H9 (cell line): Measurements from ENCODE around the gene APBB3. TPM values are rescaled to one million over a fixed set of nuclear protein-coding genes. Genes with fewer than 3 reads are reported as not detected.

Experiments
- DNase-seq: peaks from one replicate; pipeline ENCODE4 v3.0.0-alpha.2; 2017
- H2AFZ ChIP-seq: one replicate; pipeline ENCODE4 v1.6.1; 2013; ENCODE audit warnings: mild to moderate bottlenecking, low read length, control low read depth, moderate library complexity
- H2AK5ac ChIP-seq: 2 replicates; pipeline ENCODE4 v1.6.1; 2013; ENCODE audit warnings: low read length, control low read depth, mixed read lengths; ENCODE audit not compliant: insufficient read length
- H2BK120ac ChIP-seq: one replicate; pipeline ENCODE4 v1.6.1; 2013; ENCODE audit warnings: low read depth, mild to moderate bottlenecking, low read length, control low read depth, inconsistent platforms; ENCODE audit not compliant: poor library complexity, severe bottlenecking
- H2BK12ac ChIP-seq: 2 replicates; pipeline ENCODE4 v1.6.1; 2013; ENCODE audit warnings: low read length, control low read depth, mixed read lengths, low read depth; ENCODE audit not compliant: insufficient read length
- H2BK15ac ChIP-seq: 2 replicates; pipeline ENCODE4 v1.6.1; 2013; ENCODE audit warnings: low read depth, low read length, control low read depth
- H2BK20ac ChIP-seq: one replicate; pipeline ENCODE4 v1.6.1; 2013; ENCODE audit warnings: low read depth, mild to moderate bottlenecking, low read length, control low read depth, inconsistent platforms; ENCODE audit not compliant: poor library complexity, severe bottlenecking
- H2BK5ac ChIP-seq: 2 replicates; pipeline ENCODE4 v1.6.1; 2013; ENCODE audit warnings: low read length, control low read depth, mixed read lengths; ENCODE audit not compliant: insufficient read length
- H3K14ac ChIP-seq: 2 replicates; pipeline ENCODE4 v1.6.1; 2013; ENCODE audit warnings: low read length, control low read depth; ENCODE audit not compliant: insufficient read depth
- H3K18ac ChIP-seq: 2 replicates; pipeline ENCODE4 v1.6.1; 2013; ENCODE audit warnings: low read depth, mild to moderate bottlenecking, mixed read lengths, low read length, control low read depth; ENCODE audit not compliant: insufficient read length
- H3K23ac ChIP-seq: 2 replicates; pipeline ENCODE4 v1.6.1; 2013; ENCODE audit warnings: low read length, control low read depth, mixed read lengths, low read depth; ENCODE audit not compliant: insufficient read length
- H3K23me2 ChIP-seq: 2 replicates; pipeline ENCODE4 v1.6.1; 2013; ENCODE audit warnings: low read depth, mild to moderate bottlenecking, mixed read lengths, low read length, control low read depth; ENCODE audit not compliant: insufficient read length, poor library complexity, severe bottlenecking
- H3K27ac ChIP-seq: 2 replicates; pipeline ENCODE4 v1.5.1; 2013; ENCODE audit warnings: low read length, control low read depth, mixed read lengths, low read depth; ENCODE audit not compliant: insufficient read length
- H3K27me3 ChIP-seq: 2 replicates; pipeline ENCODE4 v1.6.1; 2013; ENCODE audit warnings: low read length, control low read depth, inconsistent platforms; ENCODE audit not compliant: insufficient read depth
- H3K4ac ChIP-seq: 2 replicates; pipeline ENCODE4 v1.6.1; 2013; ENCODE audit warnings: low read depth, mild to moderate bottlenecking, control low read depth, inconsistent platforms, low read length, moderate library complexity
- H3K4me1 ChIP-seq: 2 replicates; pipeline ENCODE4 v1.6.1; 2013; ENCODE audit warnings: low read length, control low read depth, inconsistent platforms; ENCODE audit not compliant: insufficient read depth
- H3K4me2 ChIP-seq: 2 replicates; pipeline ENCODE4 v1.6.1; 2013; ENCODE audit warnings: low read length, control low read depth, mixed read lengths; ENCODE audit not compliant: insufficient read length, insufficient read depth
- H3K56ac ChIP-seq: 2 replicates; pipeline ENCODE4 v1.6.1; 2013; ENCODE audit warnings: low read depth, mild to moderate bottlenecking, mixed read lengths, low read length, control low read depth; ENCODE audit not compliant: insufficient read length
- H3K79me1 ChIP-seq: 2 replicates; pipeline ENCODE4 v1.6.1; 2013; ENCODE audit warnings: low read depth, mild to moderate bottlenecking, moderate library complexity, low read length, control low read depth, inconsistent platforms; ENCODE audit not compliant: insufficient read depth, poor library complexity, severe bottlenecking
- H3K79me2 ChIP-seq: 2 replicates; pipeline ENCODE4 v1.6.1; 2013; ENCODE audit warnings: low read length, control low read depth, inconsistent platforms; ENCODE audit not compliant: insufficient read depth
- H3K9ac ChIP-seq: 2 replicates; pipeline ENCODE4 v1.6.1; 2013; ENCODE audit warnings: low read length, control low read depth, mixed read lengths; ENCODE audit not compliant: insufficient read length; ENCODE audit errors: extremely low read depth
- H3K9me3 ChIP-seq: one replicate; pipeline ENCODE4 v1.6.1; 2013; ENCODE audit warnings: low read depth, low read length, inconsistent platforms; ENCODE audit not compliant: control insufficient read depth
- H3T11ph ChIP-seq: one replicate; pipeline ENCODE4 v1.6.1; 2013; ENCODE audit warnings: mild to moderate bottlenecking, low read length, control low read depth, inconsistent platforms
- H4K20me1 ChIP-seq: one replicate; pipeline ENCODE4 v1.6.1; 2013; ENCODE audit not compliant: control insufficient read depth, insufficient read length, insufficient read depth
- H4K5ac ChIP-seq: 2 replicates; pipeline ENCODE4 v1.6.1; 2013; ENCODE audit warnings: low read depth, mild to moderate bottlenecking, mixed read lengths, low read length, control low read depth; ENCODE audit not compliant: insufficient read length
- H4K8ac ChIP-seq: replicated peaks from 2 replicates; pipeline ENCODE4 v1.6.1; 2013; ENCODE audit warnings: low read length, control low read depth, mixed read lengths, low read depth; ENCODE audit not compliant: insufficient read length
- H4K91ac ChIP-seq: 2 replicates; pipeline ENCODE4 v1.6.1; 2013; ENCODE audit warnings: low read depth, mild to moderate bottlenecking, moderate library complexity, mixed read lengths, low read length, control low read depth; ENCODE audit not compliant: insufficient read length
- H3K27ac Mint-ChIP-seq, 3 experiments: 2 replicates in 2 of 3; 3 replicates in 1 of 3; pipeline ENCODE4 v1.8.0; 2020 to 2021; ENCODE audit warnings: mixed read lengths in 3 of 3, mild to moderate bottlenecking in 1 of 3, moderate library complexity in 1 of 3
- H3K27me3 Mint-ChIP-seq: 2 replicates; pipeline ENCODE4 v1.8.0; 2021; ENCODE audit warnings: low read depth, mild to moderate bottlenecking, moderate library complexity, mixed read lengths
- H3K36me3 Mint-ChIP-seq, 3 experiments: 2 replicates in 2 of 3; 3 replicates in 1 of 3; pipeline ENCODE4 v1.8.0; 2020 to 2021; ENCODE audit warnings: low read depth in 3 of 3, mixed read lengths in 3 of 3; ENCODE audit not compliant: insufficient read depth in 1 of 3
- H3K4me1 Mint-ChIP-seq, 2 experiments: 2 replicates each; pipeline ENCODE4 v1.8.0; 2020; ENCODE audit warnings: mixed read lengths in 2 of 2
- H3K4me3 Mint-ChIP-seq, 2 experiments: 2 replicates in 1 of 2; 3 replicates in 1 of 2; pipeline ENCODE4 v1.8.0; 2020 to 2021; ENCODE audit warnings: mild to moderate bottlenecking in 2 of 2, mixed read lengths in 2 of 2, moderate library complexity in 1 of 2
- H3K9me3 Mint-ChIP-seq, 2 experiments: 2 replicates in 1 of 2; 3 replicates in 1 of 2; pipeline ENCODE4 v1.8.0; 2020; ENCODE audit warnings: mild to moderate bottlenecking in 2 of 2, mixed read lengths in 2 of 2, moderate library complexity in 1 of 2
- WGBS: extraction: QIAGEN DNeasy Blood & Tissue Kit; methylation state at CpG from one replicate; pipeline ENCODE4 v1.1.7; 2013; ENCODE audit warnings: missing lambda C conversion rate, low lambda C conversion rate, mixed read lengths; ENCODE audit not compliant: insufficient read length; ENCODE audit errors: extremely low coverage; 5-methylcytosine and 5-hydroxymethylcytosine counted together
- total RNA-seq: library from RNA; stranded (reverse); gene quantifications from 2 replicates; pipeline ENCODE4 v1.2.1, GENCODE V29; 2021
- TF ChIP-seq, protein P1 (sequence below): fragments of 200-600 bp; sonication (generic); conservative IDR thresholded peaks from 3 replicates; pipeline ENCODE4 v1.8.0; 2021; ENCODE audit warnings: antibody characterized with exemption, mild to moderate bottlenecking

APBB3 gene
- total RNA-seq, 1 experiment from 2014 or later, result 23.8 TPM

DNA sequence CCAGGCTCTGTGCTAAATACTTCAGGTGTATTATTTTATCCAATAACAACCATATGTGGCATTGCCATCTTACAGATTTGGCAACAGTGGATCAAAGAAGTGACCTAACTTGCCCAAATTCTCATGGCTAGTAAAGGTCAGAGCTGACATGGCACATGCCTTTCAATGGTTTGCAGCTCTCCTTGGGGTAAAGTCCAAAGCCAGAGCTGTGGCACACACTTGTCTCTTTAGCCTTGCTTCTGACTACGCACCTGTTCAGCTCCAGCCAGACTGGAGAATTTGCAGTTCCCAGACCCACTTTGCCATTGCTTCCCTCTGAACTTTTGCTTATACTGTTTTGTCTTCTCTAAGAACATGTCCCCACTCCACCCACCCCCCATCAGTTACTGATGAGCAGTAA, 6.1 kb upstream of the APBB3 start:
- H3K56ac ChIP-seq, result no peak overlapping the region
- no peak overlapping the region for H3K4me3 Mint-ChIP-seq
- H2AK5ac ChIP-seq, result no peak overlapping the region
- no peaks in the 10 kb centered on the region for H3K79me1 ChIP-seq
- H3K4ac ChIP-seq, result no peak overlapping the region
- H3K14ac ChIP-seq, result no peak overlapping the region
- H4K8ac ChIP-seq, result no peak overlapping the region
- no peaks in the 10 kb centered on the region for H3K79me2 ChIP-seq
- no peak overlapping the region for H3K18ac ChIP-seq
- no peaks in the 10 kb centered on the region for H3K9me3 ChIP-seq
- no peak overlapping the region for H2BK20ac ChIP-seq
- H4K20me1 ChIP-seq, result no peaks in the 10 kb centered on the region
- TF ChIP-seq, protein P1, sequence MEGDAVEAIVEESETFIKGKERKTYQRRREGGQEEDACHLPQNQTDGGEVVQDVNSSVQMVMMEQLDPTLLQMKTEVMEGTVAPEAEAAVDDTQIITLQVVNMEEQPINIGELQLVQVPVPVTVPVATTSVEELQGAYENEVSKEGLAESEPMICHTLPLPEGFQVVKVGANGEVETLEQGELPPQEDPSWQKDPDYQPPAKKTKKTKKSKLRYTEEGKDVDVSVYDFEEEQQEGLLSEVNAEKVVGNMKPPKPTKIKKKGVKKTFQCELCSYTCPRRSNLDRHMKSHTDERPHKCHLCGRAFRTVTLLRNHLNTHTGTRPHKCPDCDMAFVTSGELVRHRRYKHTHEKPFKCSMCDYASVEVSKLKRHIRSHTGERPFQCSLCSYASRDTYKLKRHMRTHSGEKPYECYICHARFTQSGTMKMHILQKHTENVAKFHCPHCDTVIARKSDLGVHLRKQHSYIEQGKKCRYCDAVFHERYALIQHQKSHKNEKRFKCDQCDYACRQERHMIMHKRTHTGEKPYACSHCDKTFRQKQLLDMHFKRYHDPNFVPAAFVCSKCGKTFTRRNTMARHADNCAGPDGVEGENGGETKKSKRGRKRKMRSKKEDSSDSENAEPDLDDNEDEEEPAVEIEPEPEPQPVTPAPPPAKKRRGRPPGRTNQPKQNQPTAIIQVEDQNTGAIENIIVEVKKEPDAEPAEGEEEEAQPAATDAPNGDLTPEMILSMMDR, result no peak
- no peak for DNase-seq
- no peak overlapping the region for H4K5ac ChIP-seq
- H3K4me2 ChIP-seq, result no peak overlapping the region
- no CpG with 5 or more reads among the region's 1 CpG for WGBS
- no peak overlapping the region for H2BK12ac ChIP-seq
- no peaks in the 10 kb centered on the region for H3K27me3 Mint-ChIP-seq
- H3K27ac ChIP-seq, result no peak overlapping the region
- H3K9ac ChIP-seq, result no peak overlapping the region
- no peak overlapping the region for H3T11ph ChIP-seq
- H2BK120ac ChIP-seq, result no peak overlapping the region
- no peak overlapping the region for H4K91ac ChIP-seq
- H2BK5ac ChIP-seq, result no peak overlapping the region
- no peak overlapping the region for H2BK15ac ChIP-seq
- no peak overlapping the region for H2AFZ ChIP-seq
- H3K27me3 ChIP-seq, result no peaks in the 10 kb centered on the region
- no peak overlapping the region for H3K27ac Mint-ChIP-seq
- 0 out of 2 replicates have a peak, but pooled peaks cover 2% of the 10 kb centered on the region for H3K4me1 ChIP-seq
- peaks cover 7 to 27% (median 22%) of the 10 kb centered on the region in 3 experiments for H3K36me3 Mint-ChIP-seq
- H3K23me2 ChIP-seq, result no peaks in the 10 kb centered on the region
- H3K4me1 Mint-ChIP-seq, result peaks cover 5 to 6% of the 10 kb centered on the region in 2 experiments; a peak in 3 of 4 replicates
- H3K9me3 Mint-ChIP-seq, result no peaks in the 10 kb centered on the region
- no peak overlapping the region for H3K23ac ChIP-seq
